Activated naive CD8-positive, alpha-beta T cell treated with anti-CD3 and anti-CD28 coated beads, Interleukin-2, amount 50 U/mL, for 24 hours (primary cell): ENCODE data around the gene PIAS3.
"Not testable (repeated sequence)": the region's sequence is repeated elsewhere in the genome, so short reads cannot be mapped to it uniquely, and the experiment has no call there.

ENCODE experiments used
- ATAC-seq: fragments of 150-1000 bp; cut with Tn5 transposase; one replicate; pipeline ENCODE4 v1.10.0; 2021
- DNase-seq: peaks from one replicate; pipeline ENCODE4 v3.0.0; 2021
- H3K27ac Mint-ChIP-seq: one replicate; pipeline ENCODE4 v1.8.0; 2021; ENCODE audit warnings: mild to moderate bottlenecking, mixed read lengths
- H3K27me3 Mint-ChIP-seq: one replicate; pipeline ENCODE4 v1.8.0; 2021; ENCODE audit warnings: mixed read lengths
- H3K36me3 Mint-ChIP-seq: one replicate; pipeline ENCODE4 v1.8.0; 2021; ENCODE audit warnings: low read depth, mixed read lengths
- H3K4me1 Mint-ChIP-seq: one replicate; pipeline ENCODE4 v1.8.0; 2021; ENCODE audit warnings: mixed read lengths
- H3K4me3 Mint-ChIP-seq: one replicate; pipeline ENCODE4 v1.8.0; 2021; ENCODE audit warnings: mild to moderate bottlenecking, moderate library complexity, mixed read lengths
- H3K9me3 Mint-ChIP-seq: one replicate; pipeline ENCODE4 v1.8.0; 2021; ENCODE audit warnings: mixed read lengths

Gene PIAS3

DNA sequence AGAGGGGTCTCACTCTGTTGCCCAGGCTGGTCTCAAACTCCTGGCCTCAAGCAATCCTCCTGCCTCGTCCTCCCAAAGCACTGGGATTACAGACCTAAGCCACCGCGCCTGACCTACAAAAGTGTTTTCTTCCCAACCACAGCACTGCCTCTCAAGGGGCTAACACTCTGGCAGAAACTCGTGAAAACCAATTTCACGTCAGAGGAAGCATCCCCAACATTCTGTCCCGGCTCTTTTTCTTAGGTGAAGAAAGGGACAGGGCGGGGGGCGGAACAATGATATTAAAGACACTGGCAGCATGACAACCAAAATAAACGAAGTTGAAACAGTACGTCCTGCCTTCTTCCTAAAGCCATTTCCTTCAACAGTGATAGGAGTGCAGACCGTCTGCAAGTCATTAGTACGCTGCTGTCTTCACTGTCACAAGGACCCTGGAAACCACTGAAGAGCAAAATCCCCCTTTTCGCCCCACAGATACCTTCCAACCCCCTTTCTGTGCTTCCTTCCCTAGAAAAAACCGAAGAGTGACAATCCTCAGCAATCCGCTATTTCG lies 36.0 kb downstream of the PIAS3 start:
- not testable (repeated sequence) for H3K27me3 Mint-ChIP-seq, DNase-seq, H3K4me3 Mint-ChIP-seq, H3K9me3 Mint-ChIP-seq
- Mint-ChIP-seq H3K4me1 (peaks cover 44% of the 10 kb centered on the region), H3K36me3 (peaks cover 30% of the 10 kb centered on the region), H3K27ac (peak overlapping the region; percentile 76)
- ATAC-seq: peak; percentile 6

DNA sequence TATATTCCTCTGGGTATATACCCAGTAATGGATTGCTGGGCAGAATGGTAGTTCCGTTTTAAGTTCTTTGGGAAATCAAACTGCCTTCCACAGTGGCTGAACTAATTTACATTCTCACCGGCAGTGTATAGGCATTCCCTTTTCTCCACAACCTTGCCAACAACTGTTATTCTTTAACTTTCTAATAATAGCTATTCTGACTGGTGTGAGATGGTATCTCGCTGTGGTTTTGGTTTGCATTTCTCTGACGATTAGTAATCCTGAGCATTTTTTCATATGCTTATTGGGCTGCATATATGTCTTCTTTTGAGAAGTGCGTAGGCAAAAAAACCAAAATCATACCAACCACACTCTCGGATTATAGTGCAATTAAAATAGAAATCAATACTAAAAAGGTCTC lies 40.8 kb downstream of the PIAS3 start:
- ATAC-seq: peak; percentile 60
- not testable (repeated sequence) for H3K9me3 Mint-ChIP-seq, DNase-seq, H3K27me3 Mint-ChIP-seq, H3K27ac Mint-ChIP-seq, H3K4me3 Mint-ChIP-seq, H3K36me3 Mint-ChIP-seq
- peaks cover 25% of the 10 kb centered on the region for H3K4me1 Mint-ChIP-seq

DNA sequence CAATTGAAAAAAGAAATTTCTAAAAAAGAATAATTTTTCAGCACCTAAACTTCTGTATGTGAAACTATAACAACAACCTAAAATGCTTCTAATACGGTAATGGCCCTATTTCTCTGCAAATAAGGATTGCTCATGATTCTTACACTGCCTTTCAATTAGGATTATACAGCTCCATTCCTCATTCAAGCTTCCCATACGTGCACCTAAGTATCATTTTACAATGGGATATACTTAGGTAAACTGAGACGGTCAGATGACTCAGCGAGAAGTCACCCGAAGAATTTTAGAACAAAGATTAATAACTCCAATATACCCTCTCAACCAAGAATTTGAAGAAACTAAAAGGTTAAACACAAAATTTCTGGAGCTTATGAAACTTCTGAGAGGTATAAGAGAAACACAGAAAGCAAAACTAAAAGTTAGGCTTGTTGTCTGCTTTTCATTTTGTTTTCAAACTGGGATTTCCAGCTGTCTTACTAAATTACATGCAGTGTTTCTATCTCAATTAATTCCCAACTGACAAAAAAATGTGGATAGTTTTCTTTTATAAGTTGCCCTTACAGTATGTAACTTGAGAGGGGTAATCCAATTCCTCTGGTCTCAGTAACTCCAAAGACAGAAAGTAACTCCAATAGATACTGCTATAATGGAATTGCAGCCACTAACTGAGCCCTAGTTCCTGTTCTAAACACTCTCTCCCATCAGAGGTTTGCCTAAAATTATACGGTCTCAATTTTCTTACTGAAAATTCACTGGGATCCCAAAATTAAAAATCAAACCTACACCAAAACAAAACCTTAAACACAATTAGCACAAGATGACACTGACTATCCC lies 45.7 kb downstream of the PIAS3 start:
- DNase-seq, H3K36me3 Mint-ChIP-seq, H3K4me3 Mint-ChIP-seq, H3K27me3 Mint-ChIP-seq, H3K27ac Mint-ChIP-seq, H3K4me1 Mint-ChIP-seq, H3K9me3 Mint-ChIP-seq, ATAC-seq: not testable (repeated sequence)

DNA sequence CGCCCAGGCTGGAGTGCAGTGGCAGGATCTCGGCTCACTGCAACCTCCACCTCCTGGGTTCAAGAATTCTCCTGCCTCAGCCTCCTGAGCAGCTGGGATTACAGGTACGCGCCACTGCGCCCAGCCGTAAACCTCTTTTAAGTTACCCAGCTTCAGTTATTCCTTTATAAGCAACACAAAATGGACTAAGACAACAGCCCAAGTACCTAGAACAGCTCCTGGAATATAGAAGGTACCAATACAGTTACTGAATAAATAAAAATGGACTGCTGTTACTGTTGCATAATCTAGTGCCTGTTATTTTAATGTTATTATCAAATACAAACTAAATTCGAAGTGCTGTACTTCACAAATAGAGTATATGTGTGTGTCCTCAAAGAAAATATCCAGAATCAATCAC lies 52.0 kb downstream of the PIAS3 start:
- no peaks in the 10 kb centered on the region for H3K9me3 Mint-ChIP-seq
- peaks cover 6% of the 10 kb centered on the region for H3K36me3 Mint-ChIP-seq
- H3K4me1 Mint-ChIP-seq: peaks cover 33% of the 10 kb centered on the region
- DNase-seq (no peak), ATAC-seq (no peak)
- H3K27me3 Mint-ChIP-seq: no peaks in the 10 kb centered on the region
- no peak overlapping the region for H3K4me3 Mint-ChIP-seq
- H3K27ac Mint-ChIP-seq: no peak overlapping the region

DNA sequence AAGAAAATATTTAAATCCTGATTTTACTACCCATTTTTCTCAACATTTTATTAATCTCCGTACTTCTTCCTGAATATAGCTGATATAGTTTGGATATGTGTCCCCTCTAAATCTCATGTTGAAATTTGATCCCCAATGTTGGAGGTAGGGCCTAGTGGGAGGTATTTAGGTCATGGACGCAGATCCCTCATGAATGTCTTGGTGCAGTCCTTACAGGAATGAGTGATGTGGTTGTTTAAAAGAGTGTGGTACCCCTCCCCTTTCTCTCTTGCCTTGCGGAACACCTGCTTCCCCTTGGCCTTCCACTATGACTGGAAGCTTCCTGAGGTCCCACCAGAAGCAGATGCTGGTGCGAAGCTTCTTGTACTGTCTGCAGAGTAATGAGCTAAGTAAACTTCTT lies 52.5 kb downstream of the PIAS3 start:
- no peak for ATAC-seq
- no peak for DNase-seq
- Mint-ChIP-seq H3K4me3 (no peak overlapping the region), H3K4me1 (peaks cover 36% of the 10 kb centered on the region), H3K27ac (no peak overlapping the region), H3K27me3 (no peaks in the 10 kb centered on the region), H3K9me3 (no peaks in the 10 kb centered on the region), H3K36me3 (peaks cover 8% of the 10 kb centered on the region)

DNA sequence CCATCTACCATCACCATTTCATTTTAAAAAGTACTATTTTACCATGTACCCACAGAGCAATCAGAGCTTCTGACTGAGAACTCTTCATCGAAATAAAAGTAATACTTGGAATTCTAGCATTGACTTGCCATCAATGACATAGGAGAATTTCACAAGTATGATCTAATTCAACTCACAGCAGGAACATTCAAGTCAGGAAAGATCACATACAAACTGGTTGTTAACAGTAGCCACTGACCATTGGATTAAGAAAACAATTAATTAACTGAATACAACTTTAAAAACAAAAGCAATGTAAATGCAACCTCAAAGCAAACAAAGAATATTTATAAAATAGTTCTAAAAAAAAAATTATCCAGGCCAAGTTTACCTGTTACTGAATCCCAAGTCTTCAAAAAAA lies 53.8 kb downstream of the PIAS3 start:
- H3K27me3 Mint-ChIP-seq: no peaks in the 10 kb centered on the region
- no peaks in the 10 kb centered on the region for H3K9me3 Mint-ChIP-seq
- no peak for DNase-seq
- peaks cover 13% of the 10 kb centered on the region for H3K36me3 Mint-ChIP-seq
- ATAC-seq: no peak
- no peak overlapping the region for H3K4me3 Mint-ChIP-seq
- H3K27ac Mint-ChIP-seq: no peak overlapping the region
- H3K4me1 Mint-ChIP-seq: peaks cover 43% of the 10 kb centered on the region

DNA sequence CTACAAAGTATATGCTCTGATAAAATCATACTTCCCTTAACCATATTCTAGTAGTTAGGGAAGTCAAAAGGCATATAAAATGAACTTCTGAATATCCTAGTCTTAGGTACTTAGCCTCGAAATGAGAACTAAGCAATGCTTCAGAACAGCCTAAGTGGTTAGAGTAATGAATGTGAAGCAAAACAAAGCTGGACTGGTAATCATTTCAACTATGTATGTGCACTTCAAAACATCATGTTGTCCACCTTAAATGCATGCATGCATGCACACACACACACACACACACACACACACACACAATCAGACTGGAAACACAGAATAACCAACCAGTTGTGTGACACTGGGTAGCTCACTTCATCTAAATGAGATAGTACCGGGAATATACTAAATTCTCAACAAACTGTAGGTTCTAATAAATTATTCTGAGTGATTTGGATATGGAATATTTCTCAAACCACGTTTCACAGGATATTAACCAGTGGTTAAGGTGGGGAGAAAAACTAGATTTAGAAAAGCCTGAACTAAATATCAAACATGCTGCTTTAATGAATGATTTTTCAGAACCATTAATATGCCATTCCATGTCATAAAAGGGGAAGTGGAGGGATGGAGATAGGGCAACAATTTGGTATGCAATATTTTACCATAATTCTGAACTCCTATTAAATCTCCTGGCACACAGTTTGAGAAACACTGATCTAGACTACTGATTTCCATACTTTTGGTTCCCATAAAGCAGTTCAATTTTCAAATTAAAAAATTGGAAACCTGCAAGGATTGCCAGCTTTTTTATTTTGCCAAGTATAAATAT lies 54.4 kb downstream of the PIAS3 start:
- ATAC-seq: no peak
- no peak overlapping the region for H3K27ac Mint-ChIP-seq
- peaks cover 17% of the 10 kb centered on the region for H3K36me3 Mint-ChIP-seq
- H3K9me3 Mint-ChIP-seq: peaks cover 5% of the 10 kb centered on the region
- H3K4me3 Mint-ChIP-seq: no peak overlapping the region
- peaks cover 46% of the 10 kb centered on the region for H3K4me1 Mint-ChIP-seq
- no peaks in the 10 kb centered on the region for H3K27me3 Mint-ChIP-seq
- DNase-seq: no peak

DNA sequence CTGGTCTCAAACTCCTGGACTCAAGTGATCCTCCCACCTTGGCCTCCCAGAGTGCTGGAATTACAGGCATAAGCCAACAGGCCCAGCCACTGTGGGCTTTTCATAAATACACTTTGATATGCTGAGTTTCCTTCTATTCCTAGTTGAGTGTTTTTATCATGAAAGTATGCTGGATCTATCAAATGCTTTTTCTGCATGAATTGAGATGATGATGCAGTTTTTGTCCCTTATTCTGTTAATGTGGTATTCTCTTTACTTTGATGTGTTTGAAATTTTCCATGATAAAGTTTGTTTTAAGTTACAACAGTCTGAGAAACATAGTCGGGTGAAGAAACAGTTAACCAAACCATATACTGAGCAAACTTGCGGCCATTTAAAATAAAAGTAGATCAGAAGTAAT lies 59.1 kb downstream of the PIAS3 start:
- peaks cover 38% of the 10 kb centered on the region for H3K9me3 Mint-ChIP-seq
- DNase-seq: no peak
- H3K27ac Mint-ChIP-seq: no peak overlapping the region
- peaks cover 37% of the 10 kb centered on the region for H3K4me1 Mint-ChIP-seq
- no peak overlapping the region for H3K4me3 Mint-ChIP-seq
- H3K36me3 Mint-ChIP-seq: peaks cover 50% of the 10 kb centered on the region
- no peaks in the 10 kb centered on the region for H3K27me3 Mint-ChIP-seq
- no peak for ATAC-seq
